Measurements from ENCODE around the gene SORCS3. TPM values are rescaled to one million over a fixed set of nuclear protein-coding genes. Genes with fewer than 3 reads are reported as not detected.

Gene SORCS3
- polyA plus RNA-seq, 3 donors, result not detected

GRCh38 chr10:104734433-104734832 is 93.3 kb downstream of the SORCS3 start:
- TF ChIP-seq CTCF (IDR thresholded peaks at IDR 0.05), result no peak

GRCh38 chr10:104735036-104735756 is 94.1 kb downstream of the SORCS3 start:
- no peak for DNase-seq
- no peak overlapping the region for H3K27ac Mint-ChIP-seq
- Histone ChIP-seq H3K36me3 (replicated peaks in 1 of 2; ENCODE audit: control insufficient read depth in 1 of 2, insufficient read depth in 2 of 2, low read length in 2 of 2) (no peaks in the 10 kb centered on the region), H4K20me1 (ENCODE audit: insufficient read depth, low read length) (no peaks in the 10 kb centered on the region), H3K27ac (ENCODE audit: low read depth in 1 of 2, low read length in 2 of 2) (no peak overlapping the region), H3K4me3 (replicated peaks in 1 of 3; ENCODE audit: low read depth in 2 of 3, low read length in 3 of 3) (no peak overlapping the region), H3K4me2 (replicated peaks; ENCODE audit: extremely low read depth, low read length, poor library complexity, severe bottlenecking) (no peak overlapping the region), H2AFZ (ENCODE audit: insufficient read depth, low read depth, low read length, poor library complexity, severe bottlenecking) (no peak overlapping the region), H3K27me3 (ENCODE audit: control insufficient read depth in 2 of 2, insufficient read depth in 2 of 2, low read length in 2 of 2) (peaks cover 2 to 10% of the 10 kb centered on the region in 2 donors), H3K79me2 (ENCODE audit: insufficient read depth, low read length) (no peaks in the 10 kb centered on the region), H3K4me1 (ENCODE audit: control insufficient read depth in 1 of 2, insufficient read depth in 2 of 2, low read length in 2 of 2) (no peaks in the 10 kb centered on the region), H3K9ac (ENCODE audit: insufficient read depth, low read length, poor library complexity, severe bottlenecking) (no peak overlapping the region), H3K9me3 (replicated peaks in 1 of 2; ENCODE audit: control insufficient read depth in 1 of 2, insufficient read depth in 1 of 2, low read length in 2 of 2) (no peaks in the 10 kb centered on the region)
- no peaks in the 10 kb centered on the region for H3K36me3 Mint-ChIP-seq
- peaks cover 0 to 5% (median 0%) of the 10 kb centered on the region in 3 donors for H3K27me3 Mint-ChIP-seq (ENCODE audit: low read depth in 3 of 3)
- 45% methylated on average over 9 of the region's 14 CpGs for WGBS (ENCODE audit: insufficient coverage)
- H3K9me3 Mint-ChIP-seq, result peaks cover 0 to 2% (median 0%) of the 10 kb centered on the region in 7 donors
- no peaks in the 10 kb centered on the region for H3K4me1 Mint-ChIP-seq
- no peak for TF ChIP-seq CTCF (IDR thresholded peaks at IDR 0.05)
- intact Hi-C loops (cut with micrococcal nuclease), result no loop called here
- H3K4me3 Mint-ChIP-seq, result no peak overlapping the region

More at GRCh38 chr10:104734433-104734832, 93.3 kb downstream of the SORCS3 start:
- no peaks in the 10 kb centered on the region for H3K36me3 Mint-ChIP-seq
- intact Hi-C loops (cut with micrococcal nuclease), result no loop called here
- no peaks in the 10 kb centered on the region for H3K79me2 ChIP-seq (ENCODE audit: insufficient read depth, low read length)
- H3K9me3 ChIP-seq (replicated peaks in 1 of 2; ENCODE audit: control insufficient read depth in 1 of 2, insufficient read depth in 1 of 2, low read length in 2 of 2), result no peaks in the 10 kb centered on the region
- H3K36me3 ChIP-seq (replicated peaks in 1 of 2; ENCODE audit: control insufficient read depth in 1 of 2, insufficient read depth in 2 of 2, low read length in 2 of 2), result no peaks in the 10 kb centered on the region
- H3K27me3 Mint-ChIP-seq (ENCODE audit: low read depth in 3 of 3), result peaks cover 0 to 5% (median 0%) of the 10 kb centered on the region in 3 donors
- no peak overlapping the region for H3K4me3 Mint-ChIP-seq
- H3K4me2 ChIP-seq (replicated peaks; ENCODE audit: extremely low read depth, low read length, poor library complexity, severe bottlenecking), result no peak overlapping the region
- no peaks in the 10 kb centered on the region for H4K20me1 ChIP-seq (ENCODE audit: insufficient read depth, low read length)
- H3K27ac Mint-ChIP-seq, result no peak overlapping the region
- no peak overlapping the region for H3K9ac ChIP-seq (ENCODE audit: insufficient read depth, low read length, poor library complexity, severe bottlenecking)
- H3K9me3 Mint-ChIP-seq, result peaks cover 0 to 2% (median 0%) of the 10 kb centered on the region in 7 donors
- no peak overlapping the region for H3K27ac ChIP-seq (ENCODE audit: low read depth in 1 of 2, low read length in 2 of 2)
- H3K27me3 ChIP-seq (ENCODE audit: control insufficient read depth in 2 of 2, insufficient read depth in 2 of 2, low read length in 2 of 2), result peaks cover 2 to 10% of the 10 kb centered on the region in 2 donors
- H3K4me1 Mint-ChIP-seq, result no peaks in the 10 kb centered on the region
- no peaks in the 10 kb centered on the region for H3K4me1 ChIP-seq (ENCODE audit: control insufficient read depth in 1 of 2, insufficient read depth in 2 of 2, low read length in 2 of 2)
- WGBS (ENCODE audit: insufficient coverage), result no CpG with 5 or more reads among the region's 2 CpGs
- no peak for DNase-seq
- H2AFZ ChIP-seq (ENCODE audit: insufficient read depth, low read depth, low read length, poor library complexity, severe bottlenecking), result no peak overlapping the region
- no peak overlapping the region for H3K4me3 ChIP-seq (replicated peaks in 1 of 3; ENCODE audit: low read depth in 2 of 3, low read length in 3 of 3)
